GM12878 (cell line): ENCODE measurements around the gene FTO. TPM values are rescaled to one million over a fixed set of nuclear protein-coding genes. Genes with fewer than 3 reads are reported as not detected.

Source experiments
- ATAC-seq: fragments of 200-7000 bp; cut with Tn5 transposase; 3 replicates; pipeline ENCODE4 v1.9.1; 2020; ENCODE audit warnings: mild to moderate bottlenecking, moderate library complexity
- BruUV-seq: library from RNA; stranded (reverse); fragments of 400-500 nt; replicated peaks from 2 replicates; lab custom pipeline; 2021; lab: Mats Ljungman, UMichigan
- CTCF ChIA-PET: fragments of 300-600 bp; sonication (Branson Sonifier 250); formaldehyde crosslinking; extraction: SDS; loops from one replicate; lab custom pipeline; 2021; ENCODE audit warnings: inconsistent platforms; lab: Yijun Ruan, JAX
- POLR2A ChIA-PET: fragments of 350-600 bp; formaldehyde crosslinking; extraction: SDS; loops from one replicate; lab custom pipeline; 2021; ENCODE audit warnings: inconsistent platforms; lab: Charles Lee
- RAD21 ChIA-PET: fragments of 300-600 bp; sonication (Branson Sonifier 250); formaldehyde crosslinking; loops from one replicate; lab custom pipeline; 2023; ENCODE audit warnings: antibody characterized with exemption; ENCODE audit not compliant: unreplicated experiment; lab: Charles Lee
- SMC1A ChIA-PET: fragments of 300-600 bp; sonication (Branson Sonifier 250); formaldehyde crosslinking; loops from one replicate; lab custom pipeline; 2023; ENCODE audit not compliant: unreplicated experiment, uncharacterized antibody; lab: Charles Lee
- DNase-seq: peaks from one replicate; pipeline ENCODE4 v3.0.0-alpha.2; 2011; ENCODE audit warnings: low read depth, low spot score
- FAIRE-seq: peaks from 3 replicates; lab custom pipeline; 2011; peaks lifted over from hg19 to GRCh38; lab: Jason Lieb, UNC
- H2AFZ ChIP-seq: 2 replicates; pipeline ENCODE4 v1.6.0; 2011; ENCODE audit warnings: low read depth, low read length, control low read depth; ENCODE audit not compliant: control insufficient read depth
- H3K27ac ChIP-seq: 2 replicates; pipeline ENCODE4 v1.5.1; 2011; ENCODE audit warnings: control low read depth; ENCODE audit not compliant: control insufficient read depth, insufficient read depth
- H3K27me3 ChIP-seq, 2 experiments: replicated peaks in 1 of 2; 2 replicates each; pipeline versions ENCODE4 v1.6.0 to v1.6.1; 2011; ENCODE audit warnings: low read length in 1 of 2; ENCODE audit not compliant: control insufficient read depth in 2 of 2, insufficient read depth in 2 of 2
- H3K36me3 ChIP-seq, 2 experiments: 2 replicates each; pipeline ENCODE4 v1.5.1; 2011; ENCODE audit warnings: low read length in 1 of 2; ENCODE audit not compliant: control insufficient read depth in 2 of 2, insufficient read depth in 2 of 2
- H3K4me1 ChIP-seq: 2 replicates; pipeline ENCODE4 v1.6.1; 2011; ENCODE audit warnings: mild to moderate bottlenecking, low read length, moderate library complexity, mixed read lengths; ENCODE audit not compliant: control insufficient read depth, insufficient read depth
- H3K4me2 ChIP-seq: 2 replicates; pipeline ENCODE4 v1.6.0; 2011; ENCODE audit warnings: control low read depth; ENCODE audit not compliant: control insufficient read depth, insufficient read depth
- H3K4me3 ChIP-seq: fragments of 200-600 bp; sonication (generic); 2 replicates; pipeline ENCODE4 v1.5.1; 2016
- H3K79me2 ChIP-seq: 2 replicates; pipeline ENCODE4 v1.6.0; 2011; ENCODE audit warnings: low read length; ENCODE audit not compliant: control insufficient read depth, insufficient read depth
- H3K9ac ChIP-seq: 2 replicates; pipeline ENCODE4 v1.8.0; 2011; ENCODE audit warnings: low read length, control low read depth, mixed read lengths; ENCODE audit not compliant: control insufficient read depth, insufficient read depth
- H3K9me3 ChIP-seq: replicated peaks from 3 replicates; pipeline ENCODE4 v1.5.1; 2011; ENCODE audit warnings: mild to moderate bottlenecking, low read length; ENCODE audit not compliant: control insufficient read depth, insufficient read depth
- H4K20me1 ChIP-seq: 2 replicates; pipeline ENCODE4 v1.6.0; 2011; ENCODE audit not compliant: control insufficient read depth, insufficient read depth
- E2F8 ChIP-seq: fragments of 450-650 bp; IDR thresholded peaks from 2 replicates; pipeline ENCODE4 v1.6.1; 2018; ENCODE audit warnings: mild to moderate bottlenecking, low read depth, moderate library complexity; ENCODE audit not compliant: partially characterized antibody
- KDM1A ChIP-seq: fragments of 200-600 bp; sonication (generic); IDR thresholded peaks from 2 replicates; pipeline ENCODE4 v1.6.1; 2016; ENCODE audit warnings: borderline replicate concordance
- KLF5 ChIP-seq: fragments of 450-650 bp; IDR thresholded peaks from 2 replicates; pipeline ENCODE4 v1.6.1; 2014; ENCODE audit warnings: mild to moderate bottlenecking; ENCODE audit not compliant: partially characterized antibody
- PAX5 ChIP-seq: IDR thresholded peaks from 2 replicates; pipeline ENCODE4 v1.6.1; 2011; ENCODE audit warnings: low read depth, low read length, borderline replicate concordance
- POLR2AphosphoS2 ChIP-seq: IDR thresholded peaks from 2 replicates; pipeline ENCODE4 v1.6.1; 2011; ENCODE audit warnings: low read depth, mild to moderate bottlenecking, low read length, improper control_type of control experiment, moderate library complexity
- STAT1 ChIP-seq: fragments of 450-650 bp; conservative IDR thresholded peaks from 2 replicates; pipeline ENCODE4 v1.6.1; 2014; ENCODE audit warnings: antibody characterized with exemption, mild to moderate bottlenecking
- ZBTB4 ChIP-seq: fragments of 450-650 bp; formaldehyde crosslinking; IDR thresholded peaks from 2 replicates; pipeline ENCODE4 v1.4.0; 2022; ENCODE audit warnings: mild to moderate bottlenecking, moderate library complexity
- ZNF384 ChIP-seq: IDR thresholded peaks from 2 replicates; pipeline ENCODE4 v1.6.1; 2012; ENCODE audit warnings: low read depth, mild to moderate bottlenecking, low read length, improper control_type of control experiment, borderline replicate concordance
- WGBS: methylation state at CpG from one replicate; pipeline ENCODE4 v1.1.6; 2016; ENCODE audit warnings: low lambda C conversion rate; ENCODE audit not compliant: insufficient replicate concordance, insufficient coverage; ENCODE audit errors: missing lambda C conversion rate; 5-methylcytosine and 5-hydroxymethylcytosine counted together
- in situ Hi-C: fragments of 300-500 bp; cut with MboI; formaldehyde crosslinking; loops from 9 replicates; pipeline ENCODE4 v1.14.3; 2018; ENCODE audit warnings: mixed read lengths
- intact Hi-C: fragments of 100-400 bp; cut with micrococcal nuclease; formaldehyde crosslinking; loops from one replicate; pipeline ENCODE4 v1.14.2; 2022; ENCODE audit not compliant: unreplicated experiment
- polyA plus RNA-seq, 11 experiments: library from polyadenylated mRNA; depleted of rRNA in 4 of 11; unstranded in 6 of 11; stranded (reverse) in 5 of 11; fragments of >200 nt; fragmentation: Nextera tagmentation in 4 of 11; fragmentation: Illumina TruSeq in 1 of 11; extraction: Ambion mirVana in 4 of 11; extraction: Trizol in 1 of 11; gene quantifications; 1 replicate in 1 of 11; 2 replicates in 10 of 11; pipeline versions ENCODE4 v1.2.1 to v1.2.3, GENCODE V29; 2011 to 2016; ENCODE audit warnings: inconsistent platforms in 2 of 11, missing spikeins in 2 of 11, low read depth in 1 of 11
- total RNA-seq, 4 experiments: library from RNA; depleted of rRNA in 3 of 4; stranded (reverse); fragments of >200 nt in 3 of 4; fragmentation: Illumina TruSeq in 1 of 4; extraction: Trizol in 1 of 4; gene quantifications; 2 replicates each; pipeline versions ENCODE4 v1.2.1 to v1.2.3, GENCODE V29; 2013 to 2021

Gene FTO
- total and polyA plus RNA-seq, 10 of the 15 experiments (the other 5 are each of a cell fraction or from before 2014, with no cell fraction given): 20.1 to 55.0 (median 47.0) TPM

GRCh38 chr16:53908731-53909130 lies 204.8 kb downstream of the FTO start:
- H3K4me2 ChIP-seq: no peak overlapping the region
- H4K20me1 ChIP-seq: no peaks in the 10 kb centered on the region
- H3K9ac ChIP-seq: no peak overlapping the region
- no peaks in the 10 kb centered on the region for H3K4me1 ChIP-seq
- H3K79me2 ChIP-seq: no peaks in the 10 kb centered on the region
- POLR2A ChIA-PET: no interaction called here
- no peak for DNase-seq
- no TSS peak for BruUV-seq
- no peak overlapping the region for H3K4me3 ChIP-seq
- no peak overlapping the region for H3K27ac ChIP-seq
- no peaks in the 10 kb centered on the region for H3K9me3 ChIP-seq
- no peaks in the 10 kb centered on the region for H3K27me3 ChIP-seq
- CTCF ChIA-PET: no interaction called here
- SMC1A ChIA-PET: no interaction called here
- in situ Hi-C loops (no loop called here), intact Hi-C loops (no loop called here)
- RAD21 ChIA-PET: no interaction called here
- ATAC-seq: no peak
- WGBS: 94% methylated on average over 3 of the region's 3 CpGs
- no peak overlapping the region for H2AFZ ChIP-seq
- no peak for FAIRE-seq
- no peaks in the 10 kb centered on the region for H3K36me3 ChIP-seq
- TF ChIP-seq KDM1A (no peak), E2F8 (no peak)

DNA sequence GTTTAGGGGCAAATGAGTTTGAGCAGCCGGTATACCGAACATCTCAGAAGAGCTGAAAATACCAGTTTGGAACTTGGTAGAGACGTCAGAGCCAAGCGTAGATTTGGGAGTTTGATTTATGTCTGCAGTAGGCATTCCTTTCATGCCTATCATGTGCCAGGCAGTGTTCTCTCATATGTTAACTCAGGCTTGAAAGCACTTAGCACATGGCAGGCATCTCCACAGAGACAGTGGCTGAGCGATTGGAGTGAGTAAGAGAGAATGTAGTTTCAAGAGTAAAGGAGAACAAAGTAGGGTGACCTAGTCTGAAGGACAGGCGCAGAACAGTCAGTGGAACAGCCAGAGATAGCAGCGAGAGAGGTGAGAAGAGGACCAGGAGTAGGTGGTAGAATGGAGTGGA lies 207.0 kb downstream of the FTO start:
- H3K4me2 ChIP-seq: no peak overlapping the region
- 96% methylated on average over 7 of the region's 7 CpGs for WGBS
- ChIA-PET CTCF (interaction anchor here (1.9 kb wide), 1 partner anchor 17 kb away, joined by 5 read pairs; no protein-coding TSS in a partner anchor), POLR2A (no interaction called here), RAD21 (no interaction called here), SMC1A (interaction anchor here (1.6 kb wide), 1 partner anchor 10 kb away, joined by 4 read pairs; no protein-coding TSS in a partner anchor)
- no peak overlapping the region for H3K27ac ChIP-seq
- intact Hi-C loops: no loop called here
- no peaks in the 10 kb centered on the region for H3K4me1 ChIP-seq
- no peak overlapping the region for H2AFZ ChIP-seq
- no peaks in the 10 kb centered on the region for H3K79me2 ChIP-seq
- H3K4me3 ChIP-seq: no peak overlapping the region
- FAIRE-seq (no peak), ATAC-seq (no peak), DNase-seq (no peak)
- no peaks in the 10 kb centered on the region for H3K27me3 ChIP-seq
- no peaks in the 10 kb centered on the region for H4K20me1 ChIP-seq
- H3K36me3 ChIP-seq: no peaks in the 10 kb centered on the region
- no TSS peak for BruUV-seq
- in situ Hi-C loops: no loop called here
- no peak overlapping the region for H3K9ac ChIP-seq
- H3K9me3 ChIP-seq: no peaks in the 10 kb centered on the region
- TF ChIP-seq ZNF384: no peak
- no peak for TF ChIP-seq ZBTB4 (CRISPR knock-in tag)
- no peak for TF ChIP-seq STAT1
- TF ChIP-seq KLF5: no peak
- TF ChIP-seq PAX5: no peak
- no peak for TF ChIP-seq POLR2AphosphoS2
